CD4-positive, alpha-beta memory T cell (primary cell): ENCODE measurements around the gene DOK6. TPM values are rescaled to one million over a fixed set of nuclear protein-coding genes. Genes with fewer than 3 reads are reported as not detected.

Source experiments
- CTCF ChIA-PET: fragments of 350-600 bp; sonication (Branson Sonifier 250); formaldehyde crosslinking; loops from one replicate; lab custom pipeline; 2021; ENCODE audit warnings: inconsistent platforms; ENCODE audit not compliant: partially characterized antibody; lab: Charles Lee
- POLR2A ChIA-PET: fragments of 350-600 bp; sonication (Branson Sonifier 250); formaldehyde crosslinking; loops from one replicate; lab custom pipeline; 2021; ENCODE audit not compliant: partially characterized antibody; lab: Charles Lee
- DNase-seq, 5 donors: peaks; one replicate each; pipeline versions ENCODE4 v3.0.0 to v3.0.0-alpha.2; 2020 to 2022; ENCODE audit warnings: mixed read lengths in 1 of 5
- H3K27ac ChIP-seq: one replicate; pipeline ENCODE4 v1.7.0; 2013; ENCODE audit warnings: low read depth, low read length
- H3K27me3 ChIP-seq: 2 replicates; pipeline ENCODE4 v1.7.0; 2013; ENCODE audit warnings: mild to moderate bottlenecking, low read length, moderate library complexity; ENCODE audit not compliant: insufficient read depth
- H3K36me3 ChIP-seq: 2 replicates; pipeline ENCODE4 v1.7.0; 2013; ENCODE audit warnings: mild to moderate bottlenecking, low read length, moderate library complexity; ENCODE audit not compliant: insufficient read depth
- H3K4me1 ChIP-seq: 2 replicates; pipeline ENCODE4 v1.7.0; 2013; ENCODE audit warnings: mild to moderate bottlenecking, low read length, moderate library complexity; ENCODE audit not compliant: insufficient read depth
- H3K4me3 ChIP-seq, 2 donors: one replicate each; pipeline ENCODE4 v1.7.0; 2013; ENCODE audit warnings: low read length in 2 of 2, mild to moderate bottlenecking in 1 of 2
- H3K9me3 ChIP-seq, 2 donors: one replicate each; pipeline ENCODE4 v1.7.0; 2013; ENCODE audit warnings: low read length in 2 of 2, control low read depth in 1 of 2; ENCODE audit not compliant: control insufficient read depth in 1 of 2
- H3K27ac Mint-ChIP-seq, 7 donors: one replicate each; pipeline ENCODE4 v1.8.0; 2020 to 2021; ENCODE audit warnings: mixed read lengths in 7 of 7, mild to moderate bottlenecking in 6 of 7, inconsistent platforms in 3 of 7, moderate library complexity in 3 of 7
- H3K27me3 Mint-ChIP-seq, 2 donors: one replicate each; pipeline ENCODE4 v1.8.0; 2020 to 2021; ENCODE audit warnings: mixed read lengths in 2 of 2
- H3K36me3 Mint-ChIP-seq, 2 donors: one replicate each; pipeline ENCODE4 v1.8.0; 2020 to 2021; ENCODE audit warnings: mixed read lengths in 2 of 2, inconsistent platforms in 1 of 2, mild to moderate bottlenecking in 1 of 2
- H3K4me1 Mint-ChIP-seq, 4 donors: one replicate each; pipeline ENCODE4 v1.8.0; 2020 to 2021; ENCODE audit warnings: mixed read lengths in 4 of 4, mild to moderate bottlenecking in 1 of 4
- H3K4me3 Mint-ChIP-seq, 8 donors: one replicate each; pipeline ENCODE4 v1.8.0; 2020 to 2021; ENCODE audit warnings: mixed read lengths in 8 of 8, mild to moderate bottlenecking in 7 of 8, moderate library complexity in 6 of 8, inconsistent platforms in 3 of 8
- H3K9me3 Mint-ChIP-seq, 8 donors: one replicate each; pipeline ENCODE4 v1.8.0; 2020 to 2021; ENCODE audit warnings: mixed read lengths in 8 of 8, mild to moderate bottlenecking in 5 of 8, inconsistent platforms in 3 of 8, moderate library complexity in 1 of 8
- intact Hi-C: fragments of 100-400 bp; cut with micrococcal nuclease; formaldehyde crosslinking; loops from one replicate; pipeline ENCODE4 v1.15.1; 2023
- polyA plus RNA-seq, 2 donors: library from polyadenylated mRNA; unstranded; fragments of 300-500 nt; fragmentation: Illumina TruSeq; gene quantifications; one replicate each; pipeline ENCODE4 v1.2.3, GENCODE V29; 2021
- total RNA-seq, 2 experiments: library from RNA; stranded (reverse); gene quantifications; one replicate each; pipeline ENCODE4 v1.2.3, GENCODE V29; 2021

Gene DOK6
- total and polyA plus RNA-seq, 4 experiments from 2014 or later: 0.04 to 0.15 TPM; not detected in 2

DNA sequence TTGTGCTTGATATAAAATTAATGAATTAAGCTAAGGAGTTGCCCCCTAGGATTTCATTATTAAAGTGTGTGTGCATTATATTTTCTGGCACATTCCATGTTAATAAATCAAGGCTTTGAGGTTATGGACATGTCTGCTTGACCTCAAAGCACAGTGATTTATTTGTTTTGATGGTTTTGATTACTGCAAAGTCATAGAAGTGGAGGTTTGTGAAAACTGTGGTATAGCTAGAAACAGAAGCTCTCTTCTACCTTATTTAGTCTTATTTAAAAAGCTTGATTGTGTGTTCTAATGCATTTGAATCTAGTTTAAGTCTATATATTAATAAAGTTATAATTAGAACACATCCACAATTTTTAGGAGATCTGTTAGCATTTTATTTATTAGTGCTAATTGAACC lies 32.2 kb downstream of the DOK6 start:
- Histone ChIP-seq H3K4me1 (no peaks in the 10 kb centered on the region), H3K27ac (no peak overlapping the region), H3K4me3 (no peak overlapping the region), H3K27me3 (no peaks in the 10 kb centered on the region), H3K36me3 (no peaks in the 10 kb centered on the region), H3K9me3 (no peaks in the 10 kb centered on the region)
- Mint-ChIP-seq H3K4me1 (no peaks in the 10 kb centered on the region), H3K9me3 (peaks cover 0 to 4% (median 0%) of the 10 kb centered on the region in 8 donors), H3K27me3 (peaks cover 1 to 6% of the 10 kb centered on the region in 2 donors), H3K36me3 (no peaks in the 10 kb centered on the region), H3K27ac (no peak overlapping the region), H3K4me3 (no peak overlapping the region)
- POLR2A ChIA-PET: no interaction called here
- intact Hi-C loops: no loop called here
- DNase-seq: no peak
- CTCF ChIA-PET: no interaction called here

DNA sequence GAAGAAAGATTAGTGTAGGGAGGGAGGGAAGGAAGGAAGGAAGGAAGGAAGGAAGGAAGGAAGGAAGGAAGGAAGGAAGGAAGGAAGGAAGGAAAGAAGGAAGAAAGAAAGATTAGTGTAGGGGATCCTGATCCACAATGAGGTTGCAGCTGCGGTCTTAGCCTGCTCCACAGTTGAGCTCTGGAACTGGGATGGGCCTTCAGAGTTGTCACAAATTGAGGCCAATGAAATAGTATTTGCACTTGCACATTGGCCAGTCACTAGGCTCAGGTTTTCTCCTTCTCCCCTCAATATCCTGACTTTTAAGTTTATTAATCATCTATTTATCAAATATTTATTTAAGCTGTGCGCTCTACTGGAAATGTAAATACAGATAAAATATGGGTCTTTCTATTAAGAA lies 34.3 kb downstream of the DOK6 start:
- Histone ChIP-seq H3K4me1 (no peaks in the 10 kb centered on the region), H3K4me3 (no peak overlapping the region), H3K27me3 (no peaks in the 10 kb centered on the region), H3K36me3 (no peaks in the 10 kb centered on the region), H3K9me3 (no peaks in the 10 kb centered on the region), H3K27ac (no peak overlapping the region)
- H3K27me3 Mint-ChIP-seq: peaks cover 3 to 5% of the 10 kb centered on the region in 2 donors
- no peaks in the 10 kb centered on the region for H3K36me3 Mint-ChIP-seq
- no peaks in the 10 kb centered on the region for H3K4me1 Mint-ChIP-seq
- intact Hi-C loops: no loop called here
- H3K4me3 Mint-ChIP-seq: no peak overlapping the region
- no peak overlapping the region for H3K27ac Mint-ChIP-seq
- DNase-seq: no peak
- peaks cover 0 to 13% (median 0%) of the 10 kb centered on the region in 8 donors for H3K9me3 Mint-ChIP-seq
- POLR2A ChIA-PET: no interaction called here
- CTCF ChIA-PET: no interaction called here

- no peak overlapping the region for H3K4me3 Mint-ChIP-seq
- H3K27me3 ChIP-seq: no peaks in the 10 kb centered on the region
- POLR2A ChIA-PET: no interaction called here
- H3K27me3 Mint-ChIP-seq: peaks cover 5 to 6% of the 10 kb centered on the region in 2 donors
- CTCF ChIA-PET: no interaction called here
- no peak overlapping the region for H3K4me3 ChIP-seq
- no peaks in the 10 kb centered on the region for H3K4me1 ChIP-seq
- H3K4me1 Mint-ChIP-seq: no peaks in the 10 kb centered on the region
- intact Hi-C loops: no loop called here
- H3K9me3 ChIP-seq: no peaks in the 10 kb centered on the region
- no peaks in the 10 kb centered on the region for H3K36me3 ChIP-seq
- H3K36me3 Mint-ChIP-seq: no peaks in the 10 kb centered on the region
- DNase-seq: no peak
- no peak overlapping the region for H3K27ac ChIP-seq
- H3K9me3 Mint-ChIP-seq: peaks cover 0 to 11% (median 7%) of the 10 kb centered on the region in 8 donors
- no peak overlapping the region for H3K27ac Mint-ChIP-seq
Measured at GRCh38 chr18:69444221-69444620, 43.5 kb downstream of the DOK6 start.

GRCh38 chr18:69447886-69448285 lies 47.2 kb downstream of the DOK6 start:
- H3K27me3 ChIP-seq: no peaks in the 10 kb centered on the region
- ChIA-PET POLR2A (no interaction called here), CTCF (no interaction called here)
- H3K36me3 ChIP-seq: no peaks in the 10 kb centered on the region
- no peaks in the 10 kb centered on the region for H3K4me1 ChIP-seq
- H3K27ac ChIP-seq: no peak overlapping the region
- Mint-ChIP-seq H3K9me3 (peaks cover 0 to 11% (median 7%) of the 10 kb centered on the region in 8 donors), H3K27me3 (peaks cover 4 to 6% of the 10 kb centered on the region in 2 donors), H3K4me3 (no peak overlapping the region), H3K36me3 (no peaks in the 10 kb centered on the region), H3K27ac (no peak overlapping the region), H3K4me1 (no peaks in the 10 kb centered on the region)
- DNase-seq: no peak
- H3K4me3 ChIP-seq: no peak overlapping the region
- intact Hi-C loops: no loop called here
- no peaks in the 10 kb centered on the region for H3K9me3 ChIP-seq

GRCh38 chr18:69455125-69455524 lies 54.4 kb downstream of the DOK6 start:
- Mint-ChIP-seq H3K9me3 (peaks cover 0 to 2% (median 0%) of the 10 kb centered on the region in 8 donors), H3K4me1 (no peaks in the 10 kb centered on the region), H3K36me3 (no peaks in the 10 kb centered on the region), H3K27ac (no peak overlapping the region), H3K27me3 (no peaks in the 10 kb centered on the region), H3K4me3 (no peak overlapping the region)
- intact Hi-C loops: no loop called here
- H3K27me3 ChIP-seq: no peaks in the 10 kb centered on the region
- no peaks in the 10 kb centered on the region for H3K4me1 ChIP-seq
- H3K9me3 ChIP-seq: no peaks in the 10 kb centered on the region
- no peaks in the 10 kb centered on the region for H3K36me3 ChIP-seq
- ChIA-PET POLR2A (no interaction called here), CTCF (no interaction called here)
- H3K4me3 ChIP-seq: no peak overlapping the region
- DNase-seq: no peak
- H3K27ac ChIP-seq: no peak overlapping the region

DNA sequence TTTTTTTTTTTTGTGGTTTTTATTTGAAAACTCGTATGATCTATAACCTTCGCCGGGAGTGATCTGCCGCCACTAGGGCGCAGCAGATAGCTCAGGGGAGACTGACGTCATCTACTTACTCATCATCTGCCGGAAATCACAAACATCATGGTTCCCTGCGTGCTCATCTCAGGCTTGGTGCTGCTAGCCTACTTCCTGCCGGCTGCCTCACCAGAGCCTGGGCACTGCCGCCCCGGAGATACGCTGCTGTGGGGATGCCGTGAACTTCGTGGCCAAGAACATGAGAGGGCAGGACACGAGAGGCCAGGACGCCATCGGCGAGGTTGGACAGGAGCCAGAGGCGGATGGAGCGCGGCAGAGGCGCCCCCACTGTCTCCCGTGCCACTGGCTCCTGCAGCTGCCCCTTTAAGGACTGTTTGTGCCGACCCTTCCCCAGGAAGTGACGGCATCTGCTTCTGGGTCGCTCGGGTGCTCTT lies 68.8 kb downstream of the DOK6 start:
- no peaks in the 10 kb centered on the region for H3K27me3 ChIP-seq
- Mint-ChIP-seq H3K4me1 (peaks cover 0 to 14% (median 6%) of the 10 kb centered on the region in 4 donors), H3K4me3 (no peak overlapping the region), H3K27me3 (peaks cover 3% of the 10 kb centered on the region in 2 donors), H3K27ac (peak overlapping the region in 3 of 7 donors; percentile 46 to 83 (median 51)), H3K36me3 (no peaks in the 10 kb centered on the region), H3K9me3 (peaks cover 0 to 4% (median 0%) of the 10 kb centered on the region in 8 donors)
- H3K4me1 ChIP-seq: no peaks in the 10 kb centered on the region
- POLR2A ChIA-PET: no interaction called here
- peak; percentile 23 to 55 (median 41) for DNase-seq
- H3K9me3 ChIP-seq: no peaks in the 10 kb centered on the region
- H3K4me3 ChIP-seq: no peak overlapping the region
- no peaks in the 10 kb centered on the region for H3K36me3 ChIP-seq
- CTCF ChIA-PET: no interaction called here
- intact Hi-C loops: loop anchor here (1.0 kb wide), 1 partner anchor 617 kb away; no protein-coding TSS in a partner anchor
- H3K27ac ChIP-seq: no peak overlapping the region

DNA sequence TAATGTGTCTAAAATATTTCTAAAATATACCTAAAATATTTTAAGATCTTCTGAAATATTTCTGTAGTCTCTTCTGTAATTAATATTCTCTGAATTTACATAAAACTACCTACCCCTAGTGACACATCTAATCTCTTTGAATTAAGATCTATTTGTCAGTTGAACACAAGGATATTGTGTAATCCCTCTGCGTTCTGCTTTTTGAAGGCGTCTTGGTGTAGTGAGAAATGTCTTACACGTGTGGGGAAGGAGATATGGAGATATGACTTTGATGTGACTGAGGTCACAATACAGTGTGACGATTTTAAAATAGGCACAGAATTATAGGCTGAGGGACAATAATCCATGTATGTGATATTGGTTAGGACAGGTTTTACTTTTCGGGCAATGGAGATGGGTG lies 79.8 kb downstream of the DOK6 start:
- intact Hi-C loops: no loop called here
- Histone ChIP-seq H3K27me3 (no peaks in the 10 kb centered on the region), H3K36me3 (no peaks in the 10 kb centered on the region), H3K4me3 (no peak overlapping the region), H3K9me3 (no peaks in the 10 kb centered on the region), H3K27ac (no peak overlapping the region), H3K4me1 (no peaks in the 10 kb centered on the region)
- no peaks in the 10 kb centered on the region for H3K9me3 Mint-ChIP-seq
- H3K27ac Mint-ChIP-seq: no peak overlapping the region
- no peak overlapping the region for H3K4me3 Mint-ChIP-seq
- peaks cover 2 to 11% of the 10 kb centered on the region in 2 donors for H3K27me3 Mint-ChIP-seq
- POLR2A ChIA-PET: no interaction called here
- CTCF ChIA-PET: no interaction called here
- H3K36me3 Mint-ChIP-seq: no peaks in the 10 kb centered on the region
- H3K4me1 Mint-ChIP-seq: no peaks in the 10 kb centered on the region
- no peak for DNase-seq
